ENCODE results near the gene SDSL. TPM values are rescaled to one million over a fixed set of nuclear protein-coding genes. Genes with fewer than 3 reads are reported as not detected.

Gene SDSL
- total and polyA plus RNA-seq, 10 of the 15 experiments (the other 5 are each of a cell fraction or from before 2014, with no cell fraction given) = 0.18 to 4.4 (median 1.0) TPM

GRCh38 chr12:113482334-113482733 lies 60.2 kb downstream of the SDSL start:
- ATAC-seq (no peak), FAIRE-seq (no peak), DNase-seq (ENCODE audit: low read depth, low spot score) (no peak)
- peaks cover 11 to 17% of the 10 kb centered on the region in 2 experiments for H3K27me3 ChIP-seq (replicated peaks in 1 of 2; ENCODE audit: control insufficient read depth in 2 of 2, insufficient read depth in 2 of 2, low read length in 1 of 2)
- H4K20me1 ChIP-seq (ENCODE audit: control insufficient read depth, insufficient read depth) = no peaks in the 10 kb centered on the region
- ChIA-PET CTCF (no interaction called here), SMC1A (ENCODE audit: uncharacterized antibody, unreplicated experiment) (interaction anchor here (0.6 kb wide), 1 partner anchor 151 kb away, joined by 3 read pairs; no protein-coding TSS in a partner anchor), POLR2A (no interaction called here), RAD21 (ENCODE audit: unreplicated experiment) (interaction anchor here (0.9 kb wide), 1 partner anchor 9 kb away, joined by 4 read pairs; no protein-coding TSS in a partner anchor)
- H3K9ac ChIP-seq (ENCODE audit: control insufficient read depth, insufficient read depth, low read length) = no peak overlapping the region
- H3K27ac ChIP-seq (ENCODE audit: control insufficient read depth, insufficient read depth) = no peak overlapping the region
- TF ChIP-seq MXI1 (IDR thresholded peaks at IDR 0.05; ENCODE audit: low read depth, low read length) = no peak
- TF ChIP-seq ZSCAN29 (IDR thresholded peaks at IDR 0.05) = no peak
- no peak for TF ChIP-seq GATAD2B (conservative IDR thresholded peaks at IDR 0.05; ENCODE audit: low read depth)
- TF ChIP-seq HDAC6 (IDR thresholded peaks at IDR 0.05; ENCODE audit: unreplicated experiment) = no peak
- no peak for TF ChIP-seq PAX8 (IDR thresholded peaks at IDR 0.05)
- H3K79me2 ChIP-seq (ENCODE audit: control insufficient read depth, insufficient read depth, low read length) = no peaks in the 10 kb centered on the region
- BruUV-seq (replicated peaks) = no TSS peak
- no peak overlapping the region for H3K4me2 ChIP-seq (ENCODE audit: control insufficient read depth, insufficient read depth)
- no peak overlapping the region for H3K4me3 ChIP-seq
- WGBS (ENCODE audit: insufficient coverage, insufficient replicate concordance, low lambda C conversion rate, missing lambda C conversion rate) = 10% methylated on average over 1 of the region's 1 CpG
- in situ Hi-C loops (cut with MboI) (no loop called here), intact Hi-C loops (cut with micrococcal nuclease; ENCODE audit: unreplicated experiment) (no loop called here)
- H2AFZ ChIP-seq (ENCODE audit: control insufficient read depth, low read depth, low read length) = no peak overlapping the region
- H3K36me3 ChIP-seq (ENCODE audit: control insufficient read depth in 2 of 2, insufficient read depth in 2 of 2, low read length in 1 of 2) = no peaks in the 10 kb centered on the region
- no peaks in the 10 kb centered on the region; the same call in 2 of the 3 replicates for H3K9me3 ChIP-seq (replicated peaks; ENCODE audit: control insufficient read depth, insufficient read depth, low read length)
- H3K4me1 ChIP-seq (ENCODE audit: control insufficient read depth, insufficient read depth, low read length) = no peaks in the 10 kb centered on the region

GRCh38 chr12:113485330-113485729 lies 63.1 kb downstream of the SDSL start:
- ChIA-PET RAD21 (ENCODE audit: unreplicated experiment) (no interaction called here), CTCF (no interaction called here), SMC1A (ENCODE audit: uncharacterized antibody, unreplicated experiment) (no interaction called here), POLR2A (no interaction called here)
- H3K4me1 ChIP-seq (ENCODE audit: control insufficient read depth, insufficient read depth, low read length) = no peaks in the 10 kb centered on the region
- H3K36me3 ChIP-seq (ENCODE audit: control insufficient read depth in 2 of 2, insufficient read depth in 2 of 2, low read length in 1 of 2) = no peaks in the 10 kb centered on the region
- H2AFZ ChIP-seq (ENCODE audit: control insufficient read depth, low read depth, low read length) = no peak overlapping the region
- H3K9ac ChIP-seq (ENCODE audit: control insufficient read depth, insufficient read depth, low read length) = no peak overlapping the region
- no peaks in the 10 kb centered on the region for H3K9me3 ChIP-seq (replicated peaks; ENCODE audit: control insufficient read depth, insufficient read depth, low read length)
- H3K4me3 ChIP-seq = no peak overlapping the region
- intact Hi-C loops (cut with micrococcal nuclease; ENCODE audit: unreplicated experiment) = no loop called here
- H3K27me3 ChIP-seq (replicated peaks in 1 of 2; ENCODE audit: control insufficient read depth in 2 of 2, insufficient read depth in 2 of 2, low read length in 1 of 2) = peaks cover 3 to 7% of the 10 kb centered on the region in 2 experiments; a peak in 3 of 4 replicates
- H3K4me2 ChIP-seq (ENCODE audit: control insufficient read depth, insufficient read depth) = no peak overlapping the region
- no TSS peak for BruUV-seq (replicated peaks)
- WGBS (ENCODE audit: insufficient coverage, insufficient replicate concordance, low lambda C conversion rate, missing lambda C conversion rate) = 0% methylated on average over 2 of the region's 2 CpGs
- in situ Hi-C loops (cut with MboI) = no loop called here
- FAIRE-seq (no peak), DNase-seq (ENCODE audit: low read depth, low spot score) (no peak), ATAC-seq (no peak)
- H3K79me2 ChIP-seq (ENCODE audit: control insufficient read depth, insufficient read depth, low read length) = no peaks in the 10 kb centered on the region
- H3K27ac ChIP-seq (ENCODE audit: control insufficient read depth, insufficient read depth) = no peak overlapping the region
- no peaks in the 10 kb centered on the region for H4K20me1 ChIP-seq (ENCODE audit: control insufficient read depth, insufficient read depth)
- TF ChIP-seq KAT2A (conservative IDR thresholded peaks at IDR 0.05; ENCODE audit: control insufficient read depth, low read depth, low read length) (no peak), WRNIP1 (IDR thresholded peaks at IDR 0.05; ENCODE audit: borderline replicate concordance, low read depth, low read length) (no peak), BCL3 (IDR thresholded peaks at IDR 0.05; ENCODE audit: borderline replicate concordance, insufficient read depth, low read depth, low read length, poor library complexity, severe bottlenecking) (no peak), ATF3 (IDR thresholded peaks at IDR 0.05; ENCODE audit: borderline replicate concordance, extremely low read depth, low read depth, low read length) (no peak), ZNF217 (IDR thresholded peaks at IDR 0.05) (no peak), NFIC (IDR thresholded peaks at IDR 0.05; ENCODE audit: low read depth, low read length) (no peak), NR2F1 (conservative IDR thresholded peaks at IDR 0.05) (no peak), ASH2L (IDR thresholded peaks at IDR 0.05; ENCODE audit: borderline replicate concordance, low read depth) (no peak), BHLHE40 (IDR thresholded peaks at IDR 0.05; ENCODE audit: borderline replicate concordance in 1 of 2, low read depth in 2 of 2, low read length in 1 of 2) (no peak), RELB (IDR thresholded peaks at IDR 0.05; ENCODE audit: low read depth) (no peak), SUZ12 (IDR thresholded peaks at IDR 0.05; ENCODE audit: unreplicated experiment) (no peak)
